Measurements from ENCODE around the gene FIGLA.
A peak's percentile ranks its signal among the peaks of the same experiment; 100 is the strongest.

Gene FIGLA

DNA sequence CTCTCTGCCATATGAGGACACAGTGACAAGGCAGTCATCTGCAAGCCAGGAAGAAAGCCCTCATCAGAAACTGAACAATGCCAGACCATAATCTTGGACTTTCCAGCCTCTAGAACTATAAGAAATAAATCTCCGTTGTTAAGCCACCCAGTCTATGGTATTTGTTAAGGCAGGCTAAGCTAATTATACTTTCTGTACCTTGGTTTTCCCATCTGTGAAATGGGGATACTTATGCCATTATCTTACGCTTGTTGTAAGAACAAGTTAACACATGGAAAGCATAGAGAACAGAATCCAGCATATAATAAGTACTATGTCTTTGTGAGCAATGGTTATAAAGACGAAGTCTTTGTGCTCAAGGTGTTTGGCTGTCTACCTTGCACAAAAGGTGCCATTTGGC, 14.2 kb downstream of the FIGLA start:
- no peak for DNase-seq (ENCODE audit: low read depth in 2 of 2)

DNA sequence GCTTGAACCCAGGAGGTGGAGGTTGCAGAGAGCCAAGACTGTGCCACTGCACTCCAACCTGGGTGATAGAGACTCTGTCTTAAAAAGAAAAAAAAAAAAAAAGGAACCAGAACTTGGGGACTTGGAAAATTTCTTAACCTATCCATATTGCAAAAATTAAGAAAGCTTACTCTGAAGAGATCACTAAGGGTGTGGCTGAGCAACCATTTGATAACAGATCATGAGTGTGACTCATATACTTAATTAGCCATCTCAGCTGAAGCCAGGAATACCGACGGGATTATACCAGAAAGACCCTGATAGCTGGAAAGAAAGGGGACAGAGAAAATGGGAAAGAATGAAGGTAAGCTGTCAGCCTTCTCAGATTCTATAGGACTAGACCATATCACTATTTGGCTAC, 15.3 kb downstream of the FIGLA start:
- no peak for DNase-seq (ENCODE audit: low read depth in 2 of 2)

DNA sequence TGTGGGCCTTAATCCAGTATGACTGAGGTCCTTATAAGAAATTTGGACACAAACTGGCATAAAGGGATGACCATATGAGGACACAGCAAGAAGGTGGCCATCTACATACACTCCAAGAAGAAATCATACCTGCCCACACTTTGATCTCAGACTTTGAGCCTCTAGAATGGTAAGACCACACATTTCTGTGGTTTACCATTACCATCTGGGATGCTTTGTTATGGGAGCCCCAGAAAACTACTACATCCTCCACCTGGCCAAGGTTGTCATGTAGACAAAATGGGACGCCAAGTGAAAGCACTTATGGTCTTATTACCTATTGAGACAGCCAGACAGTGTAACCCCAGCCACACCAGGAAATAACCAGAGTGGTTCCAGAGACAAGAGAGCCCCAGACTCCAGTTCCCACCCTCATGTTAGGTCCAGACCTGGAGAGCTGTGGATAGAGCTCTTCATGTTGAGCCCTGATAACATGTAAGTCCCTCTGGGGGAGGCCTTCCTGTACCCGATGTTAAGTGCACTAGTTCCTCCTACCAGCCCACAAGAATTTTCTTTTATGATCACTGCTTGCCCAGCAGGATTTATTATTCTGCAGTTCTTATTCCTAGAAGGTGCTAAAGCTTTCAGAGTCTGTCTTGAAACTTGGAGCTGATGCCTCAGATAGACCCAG, 17.8 kb downstream of the FIGLA start:
- no peak for DNase-seq (ENCODE audit: low read depth in 2 of 2)

DNA sequence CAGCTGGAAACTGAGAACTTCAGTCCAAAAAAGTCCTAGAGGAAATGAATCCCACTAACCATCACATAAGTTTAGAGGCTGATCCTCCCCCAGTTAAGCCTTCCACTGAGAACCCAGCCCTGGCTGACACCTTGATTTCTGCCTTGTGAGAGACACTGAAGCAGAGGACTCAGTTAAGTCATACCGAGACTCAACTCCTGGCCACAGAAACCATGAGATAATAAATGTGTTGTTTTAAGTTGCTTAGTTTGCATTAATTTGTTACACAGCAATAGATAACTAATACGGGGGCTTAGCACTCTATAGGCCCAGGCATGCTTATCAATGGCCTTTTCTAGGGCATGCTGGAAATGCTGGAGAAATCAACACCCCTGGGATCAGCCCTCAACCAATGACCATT, 19.0 kb downstream of the FIGLA start:
- no peak for DNase-seq (ENCODE audit: low read depth in 2 of 2)

DNA sequence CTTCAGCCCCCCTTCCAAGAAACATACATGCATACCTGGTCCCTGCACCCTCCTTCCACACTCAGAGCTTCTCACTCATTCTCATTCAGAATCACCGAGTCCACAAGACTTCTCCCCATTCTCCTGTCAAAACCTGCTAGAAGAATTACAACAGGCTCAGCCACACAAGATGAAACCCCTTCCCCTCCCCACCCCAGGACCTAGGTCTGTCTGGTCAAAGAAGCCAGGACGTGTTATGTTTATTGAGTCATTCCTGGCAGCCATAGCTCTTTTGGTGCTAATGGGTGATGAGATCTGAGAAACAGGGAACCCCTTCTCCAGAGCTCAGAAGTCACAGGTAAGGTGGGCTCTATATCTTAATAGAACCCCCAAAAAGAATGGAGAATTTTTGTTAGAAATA, 21.0 kb downstream of the FIGLA start:
- DNase-seq (ENCODE audit: low read depth in 2 of 2), result no peak

DNA sequence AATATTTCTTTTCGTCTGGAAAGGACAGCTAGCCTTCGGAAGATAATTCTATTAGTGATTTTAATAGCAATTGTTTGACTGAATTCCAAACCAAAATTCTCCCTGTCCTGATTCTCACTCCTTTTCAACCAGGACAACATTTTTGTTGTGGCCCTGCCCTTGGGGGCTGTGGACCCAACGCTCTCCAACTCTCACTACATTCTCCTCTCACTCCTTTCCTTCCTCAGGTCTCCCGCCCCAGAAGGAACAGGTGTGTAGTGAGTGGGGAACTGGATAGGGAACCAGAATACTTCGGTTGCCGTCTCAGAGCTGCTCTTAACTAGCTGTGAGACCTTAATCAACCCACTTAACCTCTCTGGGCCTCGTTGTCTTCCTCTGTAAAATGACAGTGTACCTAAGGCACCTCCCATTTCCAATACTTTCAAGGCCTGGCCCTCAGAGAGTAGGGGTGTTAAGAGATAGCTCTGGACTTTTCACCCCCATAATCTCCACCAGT, 21.8 kb downstream of the FIGLA start:
- no peak for DNase-seq (ENCODE audit: low read depth in 2 of 2)

DNA sequence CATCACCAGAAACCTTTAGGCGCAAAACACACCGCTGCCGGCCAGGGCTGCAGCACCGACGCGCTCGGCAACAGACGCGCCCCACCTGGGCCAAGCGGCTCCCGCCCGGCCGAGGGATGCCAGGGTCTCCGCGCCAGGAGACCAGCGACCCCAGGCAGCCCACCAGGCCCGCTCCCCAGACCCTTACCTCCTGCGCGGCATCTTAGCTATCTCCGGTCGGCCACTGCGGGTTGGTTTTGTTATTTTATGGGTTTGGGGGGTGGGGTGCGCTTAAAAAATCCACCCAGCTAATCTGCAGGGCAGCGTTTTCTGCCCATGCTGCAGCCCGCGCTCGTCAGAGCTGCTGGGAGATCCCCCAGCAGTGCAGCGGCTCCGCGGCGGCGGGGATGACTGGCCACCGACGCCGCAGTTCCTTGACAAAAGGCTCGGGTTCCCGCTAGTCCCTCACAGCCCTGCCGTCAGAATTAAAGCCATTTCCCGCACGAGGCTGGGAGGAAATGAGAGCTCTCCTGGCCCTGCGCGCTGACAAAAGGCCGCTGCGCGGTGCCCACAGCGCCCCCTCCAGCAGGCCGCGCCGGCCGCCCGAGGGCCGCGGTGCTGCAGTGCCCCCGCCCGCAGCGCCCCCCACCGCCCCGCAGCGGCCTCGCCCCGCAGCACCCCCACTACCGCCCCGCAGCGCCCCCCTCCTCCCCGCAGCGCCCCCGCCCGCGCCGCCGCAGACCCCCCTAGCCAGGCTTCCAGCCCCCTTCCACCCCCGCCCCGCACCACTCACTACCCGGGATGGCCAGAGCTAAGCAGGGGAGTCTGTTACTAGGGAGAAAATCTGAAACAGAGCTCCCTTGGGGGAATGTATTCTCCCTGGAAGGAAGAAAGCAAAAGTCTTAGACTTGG, 22.5 kb downstream of the FIGLA start, which contains the start of gene ADD2:
Gene ADD2 (minus strand): TSS at position 502 of the 891 bp plus-strand sequence. CDS start 61,792 bp downstream, outside the sequence.
- peak; percentile 25 to 38 for DNase-seq (ENCODE audit: low read depth in 2 of 2)

DNA sequence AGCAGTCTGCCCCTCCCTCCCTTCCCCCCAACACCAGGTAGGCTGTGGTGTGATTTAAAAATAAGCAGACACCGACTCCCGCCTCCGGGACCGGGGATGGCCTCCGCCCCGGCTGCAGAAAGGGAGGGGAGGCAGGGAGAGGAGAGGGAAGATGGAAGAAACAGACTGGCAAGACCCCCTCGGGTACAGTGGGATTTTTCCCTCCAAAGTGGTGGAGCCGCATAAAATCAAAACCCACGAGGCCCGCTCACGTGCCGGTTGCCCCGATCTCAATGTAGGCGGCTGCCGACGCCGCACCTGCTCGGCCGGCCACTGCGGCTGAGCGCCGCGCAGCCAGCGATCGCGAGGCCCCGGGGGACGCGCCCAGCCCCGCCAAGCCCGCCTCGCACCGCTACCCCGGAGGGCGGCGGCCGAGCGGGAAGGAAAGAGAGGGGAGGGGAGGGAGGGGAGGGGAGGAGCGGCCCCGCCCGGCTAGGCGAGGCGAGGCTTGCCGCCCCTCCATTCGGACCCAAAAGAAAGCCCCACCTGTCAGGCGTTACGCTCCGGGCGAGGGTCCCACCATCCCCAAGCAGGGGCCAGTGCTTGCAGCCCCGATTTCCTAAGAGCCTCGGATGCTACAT, 23.3 kb downstream of the FIGLA start:
- no peak for DNase-seq (ENCODE audit: low read depth in 2 of 2)

DNA sequence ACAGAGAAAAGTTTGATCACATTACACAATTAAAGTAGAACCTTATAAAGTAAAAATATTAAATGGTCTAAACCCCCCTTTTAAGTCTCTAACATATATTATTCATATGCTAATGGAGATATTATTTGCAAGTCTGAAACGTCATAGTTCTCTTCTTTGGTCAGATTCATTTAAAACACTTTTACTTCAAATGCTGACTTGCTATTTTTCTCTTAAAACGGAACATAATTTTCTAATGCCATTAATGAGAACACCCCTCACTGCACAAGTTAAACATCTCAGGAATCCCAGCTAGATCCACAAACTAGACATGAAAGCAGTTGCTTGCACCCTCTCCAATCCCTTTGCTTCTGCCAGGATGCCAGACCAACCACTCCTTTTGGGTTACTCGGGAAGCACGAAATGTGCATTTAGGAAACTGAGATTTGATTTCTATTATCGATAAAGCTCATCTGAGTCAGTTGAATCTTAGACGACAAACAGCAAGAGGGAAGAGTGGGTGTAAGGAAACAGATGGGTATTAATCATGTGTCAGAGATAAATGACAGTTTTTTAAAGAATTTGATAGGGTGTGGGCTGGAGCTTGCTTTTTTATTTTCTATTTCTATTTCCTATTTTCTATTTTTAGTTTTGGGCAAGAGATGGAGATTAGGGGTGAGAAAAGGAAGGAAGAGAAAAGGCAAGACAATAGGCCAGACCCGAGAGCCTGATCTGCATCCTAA, 23.9 kb downstream of the FIGLA start:
- DNase-seq (ENCODE audit: low read depth in 2 of 2), result no peak

DNA sequence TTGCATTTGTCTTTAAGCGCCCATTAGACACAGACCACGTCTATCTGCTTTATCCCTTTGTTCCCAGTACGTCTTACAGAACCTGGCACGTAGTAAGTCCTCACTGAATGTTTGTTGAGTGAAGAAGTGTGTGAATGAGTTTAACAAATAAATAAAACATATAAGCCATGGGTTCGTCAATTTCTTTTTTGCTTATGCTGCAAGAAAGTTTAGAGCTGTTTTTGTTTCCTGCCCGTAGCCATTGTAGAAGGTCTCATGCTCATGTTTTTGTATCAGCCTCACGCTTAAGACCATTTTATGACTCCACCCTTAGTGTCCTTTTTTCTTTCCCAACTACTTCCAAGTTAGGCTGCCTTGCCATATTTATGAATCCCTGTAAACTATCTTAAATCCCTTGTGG, 24.9 kb downstream of the FIGLA start:
- no peak for DNase-seq (ENCODE audit: low read depth in 2 of 2)

DNA sequence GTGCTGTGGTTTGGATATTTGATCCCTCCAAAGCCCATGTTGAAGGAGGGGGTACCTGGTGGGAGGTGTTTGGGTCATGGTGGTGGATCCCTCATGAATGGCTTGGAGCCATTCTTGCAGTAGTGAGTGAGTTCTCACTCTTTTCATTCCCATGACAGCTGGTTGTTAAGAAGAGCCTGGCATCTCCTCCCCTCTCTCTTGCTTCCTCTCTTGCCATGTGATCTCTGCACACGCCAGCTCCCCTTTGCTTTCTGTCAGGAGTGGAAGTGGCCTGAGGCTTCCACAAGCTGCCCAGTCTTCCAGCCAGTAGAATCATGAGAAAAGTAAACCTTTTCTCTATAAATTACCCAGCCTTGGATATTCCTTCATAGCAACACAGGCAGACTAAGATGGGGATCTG, 31.0 kb downstream of the FIGLA start:
- DNase-seq (ENCODE audit: low read depth in 2 of 2), result no peak

DNA sequence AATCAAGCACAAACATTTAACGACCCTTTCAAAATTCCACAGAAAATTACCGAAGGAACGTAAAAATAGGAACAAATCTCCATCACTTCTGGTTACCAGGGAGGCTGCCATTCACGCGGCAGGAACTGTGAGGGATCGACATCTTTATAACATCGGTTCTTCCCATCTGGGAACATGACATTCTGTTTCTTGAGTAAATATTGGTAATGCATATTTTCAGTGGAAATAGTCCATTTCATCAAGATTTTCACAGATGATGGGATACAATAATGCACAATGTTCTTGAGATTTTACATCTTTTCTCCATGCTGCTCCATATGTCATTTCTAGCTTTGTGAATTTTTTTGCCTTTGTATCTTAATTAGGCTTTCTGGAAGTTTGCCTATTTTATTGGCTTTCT, 32.5 kb downstream of the FIGLA start:
- DNase-seq (ENCODE audit: low read depth in 2 of 2), result no peak

DNA sequence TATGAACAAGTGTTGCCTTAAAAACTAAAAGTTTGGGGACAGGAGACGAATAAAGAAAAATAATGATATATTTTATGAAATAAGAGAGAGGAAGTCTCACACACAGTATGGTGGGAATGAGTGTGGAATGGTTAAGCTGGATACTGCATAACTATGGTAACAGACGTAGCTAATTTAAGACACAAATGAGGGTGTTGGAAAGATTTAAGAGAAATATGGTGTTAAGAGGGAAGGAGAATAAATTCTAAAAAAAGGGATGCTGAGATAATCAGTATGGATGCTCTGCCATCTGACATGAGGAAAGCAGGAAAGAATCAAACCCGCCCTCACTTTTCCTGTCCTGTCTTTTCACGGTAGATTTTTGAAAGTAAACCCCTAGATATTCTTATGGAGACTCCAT, 33.1 kb downstream of the FIGLA start:
- no peak for DNase-seq (ENCODE audit: low read depth in 2 of 2)

DNA sequence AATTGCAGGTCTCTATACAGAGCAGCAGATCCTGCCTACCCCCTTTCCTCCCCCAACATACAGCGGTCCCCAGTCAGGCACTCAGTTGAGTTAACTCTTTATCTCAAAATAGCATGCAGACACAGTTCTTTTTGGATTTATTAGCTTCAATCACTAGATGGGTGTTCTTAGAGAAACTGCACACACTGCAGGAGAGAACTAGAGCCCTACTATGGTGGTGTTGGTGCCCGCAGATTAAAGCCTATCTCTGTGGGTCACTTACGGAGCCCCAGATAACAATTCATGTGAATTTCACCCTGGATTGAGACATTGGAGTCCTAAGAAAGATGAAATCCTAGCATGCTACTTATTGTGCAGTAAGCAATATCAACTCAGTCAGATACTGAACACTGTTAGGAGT, 34.3 kb downstream of the FIGLA start:
- DNase-seq (ENCODE audit: low read depth in 2 of 2), result no peak

DNA sequence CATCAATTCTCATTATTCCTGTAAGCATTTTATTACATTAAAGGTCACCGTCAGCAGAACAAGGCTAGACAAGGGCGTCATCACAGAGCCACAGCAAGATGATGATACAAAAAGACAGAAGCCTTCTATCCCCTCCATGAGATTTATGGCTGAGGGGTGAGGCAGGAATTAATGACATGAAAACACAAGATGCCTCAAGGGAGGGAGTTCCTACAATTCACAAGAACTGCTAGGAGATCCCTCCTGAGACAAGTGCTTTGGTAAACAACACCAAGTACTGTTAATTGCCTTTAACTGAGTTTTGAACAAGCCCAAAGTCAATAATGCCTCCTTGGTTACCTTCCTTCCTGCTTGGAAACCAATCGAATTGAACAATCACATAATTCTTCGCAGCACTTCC, 36.5 kb downstream of the FIGLA start:
- no peak for DNase-seq (ENCODE audit: low read depth in 2 of 2)

DNA sequence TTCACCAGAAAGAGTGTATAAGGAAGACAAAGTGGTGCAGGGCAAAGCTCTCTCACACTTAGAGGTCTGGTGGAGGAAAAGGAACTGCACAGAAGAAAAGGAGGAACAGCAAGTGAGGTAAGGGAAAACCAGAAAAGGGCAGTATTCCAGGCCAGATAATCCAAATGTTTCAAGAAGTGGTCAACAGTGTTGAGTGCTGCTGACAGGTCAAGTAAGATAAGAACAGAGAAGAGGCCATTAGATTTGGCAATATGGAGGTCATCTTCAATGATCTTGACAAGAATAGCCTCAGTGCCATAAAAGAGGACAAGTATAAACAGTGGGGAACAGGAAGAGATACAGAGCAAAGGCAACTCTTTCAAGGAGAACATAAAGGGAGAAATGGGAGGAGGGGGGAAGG, 37.4 kb downstream of the FIGLA start:
- DNase-seq (ENCODE audit: low read depth in 2 of 2), result no peak

DNA sequence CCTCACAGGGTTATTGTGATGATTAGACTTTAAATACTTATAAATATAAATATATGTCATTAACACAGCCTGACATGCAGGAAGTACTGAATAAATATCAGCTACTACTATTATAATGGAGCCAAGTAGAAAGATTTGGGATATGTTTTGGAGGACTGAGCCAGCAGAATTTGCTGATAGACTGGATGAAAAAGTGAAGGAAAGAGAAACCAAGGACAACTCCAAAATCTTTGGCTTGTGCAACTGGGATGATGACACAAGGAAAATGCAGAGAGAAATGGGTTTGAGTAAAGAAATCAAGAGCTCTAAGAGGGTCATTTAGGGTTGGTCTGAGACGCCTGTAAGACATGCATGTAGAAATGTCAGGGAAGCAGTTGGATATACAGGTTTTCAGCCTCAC, 38.0 kb downstream of the FIGLA start:
- no peak for DNase-seq (ENCODE audit: low read depth in 2 of 2)

DNA sequence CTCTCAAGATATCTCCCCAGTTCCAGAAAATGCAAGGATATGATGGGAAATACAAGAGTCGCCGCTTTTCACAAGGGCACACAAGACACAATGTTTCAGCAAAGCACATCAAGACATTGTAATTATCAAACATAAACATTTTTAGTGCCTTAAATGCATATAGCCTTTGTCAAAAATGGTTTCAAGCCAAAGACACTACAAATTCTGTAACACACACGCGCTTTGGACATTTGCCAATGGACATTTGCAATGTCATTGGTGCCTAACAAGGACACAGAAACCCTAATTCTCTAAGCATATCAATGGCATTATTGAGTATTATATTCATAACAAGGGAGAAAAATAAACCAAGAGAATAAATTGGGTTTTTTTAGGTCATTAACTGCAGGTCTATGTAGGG, 38.6 kb downstream of the FIGLA start:
- no peak for DNase-seq (ENCODE audit: low read depth in 2 of 2)

DNA sequence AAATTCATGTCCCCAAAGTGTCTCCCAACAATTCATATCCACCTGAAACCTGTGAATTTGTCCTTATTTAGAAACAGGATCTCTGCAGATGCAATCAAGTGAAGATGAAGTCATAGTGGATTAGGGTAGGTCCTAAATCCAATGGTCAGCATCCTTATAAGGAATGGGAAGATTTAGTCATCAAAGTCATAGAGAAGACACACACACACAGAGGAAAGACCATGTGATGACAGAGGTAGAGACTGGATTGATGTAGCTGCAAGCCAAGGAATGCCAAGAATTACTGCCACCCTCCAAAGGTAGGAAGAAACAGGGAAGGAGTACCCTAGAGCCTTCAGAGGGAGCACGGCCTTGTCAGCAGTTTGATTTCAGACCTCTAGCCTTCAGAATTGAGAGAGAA, 40.1 kb downstream of the FIGLA start:
- no peak for DNase-seq (ENCODE audit: low read depth in 2 of 2)

DNA sequence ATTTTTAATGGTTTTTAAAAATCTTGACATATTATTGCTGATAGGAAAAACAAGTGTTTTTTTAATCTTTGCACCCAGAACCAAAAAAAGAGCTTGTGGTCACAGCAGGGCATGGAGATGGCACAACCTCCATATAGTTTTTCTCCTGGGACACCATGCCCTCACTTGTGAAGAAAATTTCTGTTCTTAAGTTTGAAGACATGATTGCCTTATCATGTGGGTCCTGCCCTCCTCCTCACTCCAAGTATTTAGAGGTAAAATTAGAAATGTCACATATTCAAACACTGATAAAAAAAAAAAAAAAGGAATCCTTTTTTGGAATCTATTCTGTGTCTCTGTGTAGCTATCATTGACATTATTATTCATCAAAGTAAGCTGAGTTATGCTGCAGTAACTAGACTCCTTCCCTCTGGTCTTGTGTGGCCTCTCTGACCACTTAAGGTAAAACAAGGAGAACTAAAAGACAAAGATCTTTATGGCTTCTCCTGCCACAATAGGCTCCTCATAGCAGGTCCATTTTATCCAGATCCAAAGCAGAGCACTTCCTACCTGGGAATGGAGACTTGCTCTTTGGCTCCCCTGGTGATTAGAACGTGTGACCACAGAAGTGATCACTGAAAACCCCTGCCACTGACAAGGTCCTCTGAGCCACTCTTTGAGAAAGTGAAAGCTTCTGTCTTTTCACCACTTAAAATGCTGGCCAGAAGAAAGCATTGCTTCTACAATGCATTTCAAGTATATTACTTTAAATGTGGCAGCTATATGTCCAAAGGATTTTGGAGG, 42.2 kb downstream of the FIGLA start:
- DNase-seq (ENCODE audit: low read depth in 2 of 2), result no peak

DNA sequence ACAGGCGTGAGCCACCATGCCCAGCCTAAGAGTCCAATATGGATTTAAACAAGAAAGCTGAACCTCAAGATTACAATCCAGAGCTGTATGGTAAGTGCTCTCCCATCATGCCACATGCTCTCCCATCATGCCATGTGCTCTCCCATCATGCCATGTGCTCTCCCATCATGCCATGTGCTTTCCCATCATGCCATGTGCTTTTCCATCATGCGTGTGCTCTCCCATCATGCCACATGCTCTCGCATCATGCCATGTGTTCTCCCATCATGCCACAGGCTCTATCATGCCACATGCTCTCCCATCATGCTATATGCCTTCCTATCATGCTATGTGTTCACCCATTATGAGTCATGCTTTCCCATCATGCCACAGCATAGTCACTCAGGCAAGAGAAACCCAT, 43.2 kb downstream of the FIGLA start:
- DNase-seq (ENCODE audit: low read depth in 2 of 2), result no peak
